Nephron progenitor cell (in vitro differentiated cells): Measurements from ENCODE around the gene FURIN.
A peak's percentile ranks its signal among the peaks of the same experiment; 100 is the strongest.

Experiments
- DNase-seq: peaks from one replicate; pipeline ENCODE4 v3.0.0; 2021
- H3K27ac Mint-ChIP-seq: 2 replicates; pipeline ENCODE4 v1.8.0; 2021; ENCODE audit warnings: mild to moderate bottlenecking, moderate library complexity, mixed read lengths
- H3K27me3 Mint-ChIP-seq: 2 replicates; pipeline ENCODE4 v1.8.0; 2021; ENCODE audit warnings: mild to moderate bottlenecking, low read depth, mixed read lengths; ENCODE audit not compliant: poor library complexity
- H3K36me3 Mint-ChIP-seq: 2 replicates; pipeline ENCODE4 v1.8.0; 2021; ENCODE audit warnings: low read depth, mixed read lengths
- H3K4me1 Mint-ChIP-seq: 2 replicates; pipeline ENCODE4 v1.8.0; 2021; ENCODE audit warnings: mixed read lengths
- H3K4me3 Mint-ChIP-seq: 2 replicates; pipeline ENCODE4 v1.8.0; 2021; ENCODE audit warnings: mild to moderate bottlenecking, moderate library complexity, mixed read lengths
- H3K9me3 Mint-ChIP-seq: 2 replicates; pipeline ENCODE4 v1.8.0; 2021; ENCODE audit warnings: mild to moderate bottlenecking, moderate library complexity, mixed read lengths
- TF ChIP-seq, protein P1 (sequence below): fragments of 200-600 bp; sonication (generic); IDR thresholded peaks from 2 replicates; pipeline ENCODE4 v1.5.0; 2021; ENCODE audit warnings: antibody characterized with exemption

Gene FURIN

DNA sequence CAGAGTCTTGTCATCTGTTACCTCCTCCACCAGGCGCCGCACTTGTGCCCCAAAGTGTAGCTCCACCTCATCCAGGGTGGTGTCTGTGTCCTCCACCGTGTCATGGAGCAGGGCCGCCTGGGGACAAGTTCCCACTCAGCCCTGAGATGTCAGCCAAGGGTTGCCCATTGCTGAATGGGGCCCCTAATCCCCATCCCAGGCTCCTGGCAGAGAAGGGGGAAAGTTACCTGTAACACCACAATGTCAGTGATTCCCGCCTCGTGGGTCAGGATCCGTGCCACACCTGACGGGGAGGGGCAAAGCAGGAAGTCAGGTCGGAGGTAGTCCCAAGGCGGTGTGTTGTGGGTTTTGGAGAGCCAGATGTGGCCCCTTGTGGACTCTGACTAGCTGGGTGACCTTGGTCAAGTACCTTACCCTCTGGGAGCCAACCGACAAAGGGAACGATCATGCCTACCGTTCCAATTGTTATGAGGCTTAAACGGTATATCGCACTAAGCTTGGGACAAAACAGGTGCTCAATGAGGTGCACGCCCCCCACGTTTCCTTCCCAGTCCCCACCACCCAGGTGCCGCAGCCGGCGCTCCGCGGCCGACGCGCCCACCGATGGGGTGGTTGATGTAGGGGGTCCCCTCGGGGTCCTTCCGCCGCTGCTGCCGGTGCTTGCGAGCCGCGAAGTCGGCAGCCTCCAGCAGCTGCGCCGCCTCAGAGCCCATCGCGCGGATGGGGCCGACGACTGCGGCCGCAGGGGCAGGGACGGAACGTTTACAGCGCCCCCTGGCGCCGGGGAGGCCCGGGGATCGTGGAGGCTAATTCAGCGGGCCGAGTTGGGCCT, 63.7 kb downstream of the FURIN start, which contains the start of gene HDDC3:
Gene HDDC3 (minus strand): TSS at position 722 of the 832 bp plus-strand sequence. CDS start 9 bp downstream, at position 713.
- H3K4me3 Mint-ChIP-seq, result peak within 1 kb of the TSS; percentile 95
- TF ChIP-seq, protein P1, sequence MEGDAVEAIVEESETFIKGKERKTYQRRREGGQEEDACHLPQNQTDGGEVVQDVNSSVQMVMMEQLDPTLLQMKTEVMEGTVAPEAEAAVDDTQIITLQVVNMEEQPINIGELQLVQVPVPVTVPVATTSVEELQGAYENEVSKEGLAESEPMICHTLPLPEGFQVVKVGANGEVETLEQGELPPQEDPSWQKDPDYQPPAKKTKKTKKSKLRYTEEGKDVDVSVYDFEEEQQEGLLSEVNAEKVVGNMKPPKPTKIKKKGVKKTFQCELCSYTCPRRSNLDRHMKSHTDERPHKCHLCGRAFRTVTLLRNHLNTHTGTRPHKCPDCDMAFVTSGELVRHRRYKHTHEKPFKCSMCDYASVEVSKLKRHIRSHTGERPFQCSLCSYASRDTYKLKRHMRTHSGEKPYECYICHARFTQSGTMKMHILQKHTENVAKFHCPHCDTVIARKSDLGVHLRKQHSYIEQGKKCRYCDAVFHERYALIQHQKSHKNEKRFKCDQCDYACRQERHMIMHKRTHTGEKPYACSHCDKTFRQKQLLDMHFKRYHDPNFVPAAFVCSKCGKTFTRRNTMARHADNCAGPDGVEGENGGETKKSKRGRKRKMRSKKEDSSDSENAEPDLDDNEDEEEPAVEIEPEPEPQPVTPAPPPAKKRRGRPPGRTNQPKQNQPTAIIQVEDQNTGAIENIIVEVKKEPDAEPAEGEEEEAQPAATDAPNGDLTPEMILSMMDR, result peak; percentile 92
- no peak within 1 kb of the TSS for H3K27ac Mint-ChIP-seq
- H3K9me3 Mint-ChIP-seq, result no peaks in the 10 kb centered on the region
- peaks cover 15% of the 10 kb centered on the region for H3K27me3 Mint-ChIP-seq
- peak; percentile 97 for DNase-seq
- peaks cover 42% of the 10 kb centered on the region for H3K4me1 Mint-ChIP-seq
- peaks cover 9% of the 10 kb centered on the region for H3K36me3 Mint-ChIP-seq

DNA sequence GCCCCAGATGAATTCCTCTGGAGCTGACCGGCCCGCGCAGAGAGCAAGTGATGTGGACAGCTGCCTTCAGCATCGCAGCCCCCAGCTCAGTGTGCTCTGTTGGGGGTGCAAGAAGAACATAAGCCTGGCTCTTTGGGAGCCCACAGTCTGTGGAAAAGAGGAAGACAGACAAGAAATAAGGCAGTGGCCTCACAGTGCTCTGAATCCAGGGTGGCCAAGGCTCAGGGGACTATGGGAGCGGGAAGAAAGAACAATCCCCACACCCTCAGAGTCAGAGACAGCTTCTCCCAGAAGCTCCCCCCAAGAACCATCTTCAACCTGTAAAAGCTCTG, 64.2 kb downstream of the FURIN start:
- peaks cover 9% of the 10 kb centered on the region for H3K36me3 Mint-ChIP-seq
- H3K9me3 Mint-ChIP-seq, result no peaks in the 10 kb centered on the region
- H3K27ac Mint-ChIP-seq, result no peak overlapping the region

More for the DNA sequence above, 64.2 kb downstream of the FURIN start:
- H3K27me3 Mint-ChIP-seq, result peaks cover 15% of the 10 kb centered on the region
- H3K4me1 Mint-ChIP-seq, result peaks cover 42% of the 10 kb centered on the region
- TF ChIP-seq, protein P1, result peak; percentile 5
- H3K4me3 Mint-ChIP-seq, result peak overlapping the region; percentile 95
- DNase-seq, result no peak
